Fibroblast of the aortic adventitia (primary cell): ENCODE results near the gene CDH22. TPM values are rescaled to one million over a fixed set of nuclear protein-coding genes. Genes with fewer than 3 reads are reported as not detected.
A peak's percentile ranks its signal among the peaks of the same experiment; 100 is the strongest.

ENCODE experiments used
- DNase-seq: peaks from one replicate; pipeline ENCODE4 v3.0.0-alpha.2; 2010; ENCODE audit warnings: low read depth
- H3K4me3 ChIP-seq: 2 replicates; pipeline ENCODE4 v1.5.1; 2011; ENCODE audit warnings: low read depth, mild to moderate bottlenecking, control low read depth, low read length, moderate library complexity
- CTCF ChIP-seq: IDR thresholded peaks from 2 replicates; pipeline ENCODE4 v1.5.1; 2011; ENCODE audit warnings: mild to moderate bottlenecking, low read length, control low read depth, inconsistent platforms; ENCODE audit not compliant: insufficient read depth
- total RNA-seq: library from RNA; depleted of rRNA; stranded (reverse); fragments of >200 nt; gene quantifications from 2 replicates; pipeline ENCODE4 v1.2.3, GENCODE V29; 2012; ENCODE audit warnings: low replicate concordance

The CDH22 gene, protein sequence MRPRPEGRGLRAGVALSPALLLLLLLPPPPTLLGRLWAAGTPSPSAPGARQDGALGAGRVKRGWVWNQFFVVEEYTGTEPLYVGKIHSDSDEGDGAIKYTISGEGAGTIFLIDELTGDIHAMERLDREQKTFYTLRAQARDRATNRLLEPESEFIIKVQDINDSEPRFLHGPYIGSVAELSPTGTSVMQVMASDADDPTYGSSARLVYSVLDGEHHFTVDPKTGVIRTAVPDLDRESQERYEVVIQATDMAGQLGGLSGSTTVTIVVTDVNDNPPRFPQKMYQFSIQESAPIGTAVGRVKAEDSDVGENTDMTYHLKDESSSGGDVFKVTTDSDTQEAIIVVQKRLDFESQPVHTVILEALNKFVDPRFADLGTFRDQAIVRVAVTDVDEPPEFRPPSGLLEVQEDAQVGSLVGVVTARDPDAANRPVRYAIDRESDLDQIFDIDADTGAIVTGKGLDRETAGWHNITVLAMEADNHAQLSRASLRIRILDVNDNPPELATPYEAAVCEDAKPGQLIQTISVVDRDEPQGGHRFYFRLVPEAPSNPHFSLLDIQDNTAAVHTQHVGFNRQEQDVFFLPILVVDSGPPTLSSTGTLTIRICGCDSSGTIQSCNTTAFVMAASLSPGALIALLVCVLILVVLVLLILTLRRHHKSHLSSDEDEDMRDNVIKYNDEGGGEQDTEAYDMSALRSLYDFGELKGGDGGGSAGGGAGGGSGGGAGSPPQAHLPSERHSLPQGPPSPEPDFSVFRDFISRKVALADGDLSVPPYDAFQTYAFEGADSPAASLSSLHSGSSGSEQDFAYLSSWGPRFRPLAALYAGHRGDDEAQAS
- not detected in 2 replicates for total RNA-seq

DNA sequence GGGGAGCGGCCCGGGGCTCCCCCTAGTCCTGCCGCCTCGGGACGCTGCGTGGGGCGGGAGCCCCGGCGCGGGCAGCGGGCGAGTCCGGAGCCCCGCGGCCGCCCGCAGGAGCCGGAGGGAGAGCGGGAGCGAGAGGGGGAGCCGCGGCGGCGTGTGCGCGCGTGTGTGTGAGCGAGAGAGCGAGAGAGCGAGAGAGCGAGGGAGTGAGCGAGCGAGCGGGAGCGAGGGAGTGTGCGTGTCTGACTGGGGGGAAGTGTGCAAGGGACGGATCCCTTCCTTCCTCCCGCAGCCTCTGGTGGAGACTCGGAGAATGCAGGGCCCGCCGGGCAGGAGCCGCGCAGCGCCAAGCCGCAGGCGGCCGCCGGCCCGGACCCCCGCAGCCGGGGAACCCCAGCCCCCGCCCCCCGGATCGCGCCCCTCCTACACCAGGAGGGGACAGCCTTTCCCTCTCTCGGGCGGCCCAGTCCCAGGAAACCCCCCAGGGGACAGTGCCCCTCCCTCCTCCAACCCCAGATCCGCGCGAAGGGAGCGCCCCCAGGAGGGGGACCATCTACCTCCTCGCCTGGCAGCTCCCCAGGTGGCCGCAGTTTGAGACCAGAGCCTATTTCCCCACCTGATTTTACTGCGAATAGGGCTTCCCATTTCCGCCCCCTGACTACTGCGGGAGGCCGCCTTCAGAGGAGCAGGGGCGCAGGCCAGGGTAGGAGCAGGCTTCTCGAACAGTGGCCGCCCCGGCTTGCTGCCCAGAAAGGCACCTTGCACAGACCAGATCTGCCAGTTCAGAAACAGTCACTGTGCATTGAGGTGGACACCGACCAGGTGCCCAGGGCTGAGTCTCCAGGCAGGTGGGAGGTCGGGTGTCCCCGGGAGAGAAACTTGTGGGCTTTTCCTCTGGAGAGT lies at the start of gene CDH22:
CDH22 (minus strand) TSS at position 241 of the 900 bp plus-strand sequence. CDS start 57,204 bp downstream, outside the sequence.
- TF ChIP-seq CTCF = peak; percentile 45
- H3K4me3 ChIP-seq = peak within 1 kb of the TSS; percentile 28
- peak; percentile 19 for DNase-seq

GRCh38 chr20:46357030-46357514 lies 48.8 kb upstream of the CDH22 start:
- no peak for TF ChIP-seq CTCF
- no peak overlapping the region for H3K4me3 ChIP-seq
- no peak for DNase-seq

DNA sequence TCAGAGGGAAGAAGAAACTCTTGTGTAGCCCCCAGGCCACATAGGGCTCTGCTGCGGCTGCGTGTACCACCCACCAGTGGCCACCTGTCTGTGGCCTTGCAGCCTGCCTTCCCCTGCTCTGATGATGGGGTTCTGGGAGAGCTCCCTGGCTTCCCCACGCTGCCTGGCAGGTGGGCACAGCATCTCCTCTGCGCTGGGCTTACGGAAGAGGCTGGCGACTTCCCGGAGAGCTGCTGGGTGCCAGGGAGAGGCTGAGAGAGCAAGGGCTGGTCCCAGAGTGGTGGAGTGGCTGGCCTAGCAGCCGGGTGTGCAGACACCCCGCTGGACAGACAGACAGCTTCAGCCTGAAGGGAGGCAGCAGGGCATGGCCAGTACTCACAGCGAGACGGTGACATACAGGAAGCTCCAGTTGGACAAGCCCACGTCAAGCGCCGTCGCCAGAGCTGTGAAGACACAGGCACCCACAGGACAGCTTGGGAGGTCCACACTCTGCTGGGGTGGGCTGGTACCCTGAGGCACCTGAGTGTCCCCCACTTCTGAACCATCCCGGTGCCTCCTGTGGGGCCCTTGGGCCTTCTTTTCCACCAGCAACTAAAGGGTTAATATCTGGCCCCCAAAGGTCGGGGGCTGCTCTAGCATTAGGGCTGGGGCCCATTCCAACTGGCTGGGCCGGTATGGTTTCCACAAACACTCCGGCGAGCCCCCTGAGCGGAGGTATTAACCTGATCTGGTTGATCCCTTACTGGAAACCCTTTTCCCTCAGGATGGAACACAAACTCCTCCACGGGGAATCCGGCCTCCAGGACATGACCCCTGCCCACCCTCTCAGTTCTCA lies 48.1 kb upstream of the CDH22 start:
- H3K4me3 ChIP-seq = no peak overlapping the region
- no peak for DNase-seq
- no peak for TF ChIP-seq CTCF

- no peak for DNase-seq
- no peak overlapping the region for H3K4me3 ChIP-seq
- no peak for TF ChIP-seq CTCF
These were observed 47.5 kb upstream of the CDH22 start for GRCh38 chr20:46355778-46356177.

- no peak for TF ChIP-seq CTCF
- no peak for DNase-seq
- H3K4me3 ChIP-seq = no peak overlapping the region
These were observed 46.8 kb upstream of the CDH22 start for GRCh38 chr20:46354920-46355654.
